ENCODE data around the gene PARD3.

DNA sequence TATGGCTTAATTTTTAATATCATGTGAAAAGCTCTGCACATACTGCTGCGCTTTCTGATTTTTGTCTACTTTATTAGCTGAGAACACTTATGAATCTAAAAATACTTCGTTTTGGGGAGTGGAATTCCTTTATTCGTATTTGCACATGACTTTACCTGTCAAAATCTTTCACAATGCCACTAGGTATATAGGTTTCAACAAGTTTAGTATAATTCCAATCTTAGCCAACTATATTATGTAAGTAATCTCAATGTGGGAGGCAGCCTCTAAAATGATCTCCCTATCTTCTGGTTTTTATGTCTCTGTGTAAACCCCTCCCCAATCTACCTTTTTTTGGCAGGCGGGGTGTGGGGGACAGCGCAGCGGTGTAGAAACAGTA, 55.3 kb downstream of the PARD3 start:
- TF ChIP-seq, protein P1, sequence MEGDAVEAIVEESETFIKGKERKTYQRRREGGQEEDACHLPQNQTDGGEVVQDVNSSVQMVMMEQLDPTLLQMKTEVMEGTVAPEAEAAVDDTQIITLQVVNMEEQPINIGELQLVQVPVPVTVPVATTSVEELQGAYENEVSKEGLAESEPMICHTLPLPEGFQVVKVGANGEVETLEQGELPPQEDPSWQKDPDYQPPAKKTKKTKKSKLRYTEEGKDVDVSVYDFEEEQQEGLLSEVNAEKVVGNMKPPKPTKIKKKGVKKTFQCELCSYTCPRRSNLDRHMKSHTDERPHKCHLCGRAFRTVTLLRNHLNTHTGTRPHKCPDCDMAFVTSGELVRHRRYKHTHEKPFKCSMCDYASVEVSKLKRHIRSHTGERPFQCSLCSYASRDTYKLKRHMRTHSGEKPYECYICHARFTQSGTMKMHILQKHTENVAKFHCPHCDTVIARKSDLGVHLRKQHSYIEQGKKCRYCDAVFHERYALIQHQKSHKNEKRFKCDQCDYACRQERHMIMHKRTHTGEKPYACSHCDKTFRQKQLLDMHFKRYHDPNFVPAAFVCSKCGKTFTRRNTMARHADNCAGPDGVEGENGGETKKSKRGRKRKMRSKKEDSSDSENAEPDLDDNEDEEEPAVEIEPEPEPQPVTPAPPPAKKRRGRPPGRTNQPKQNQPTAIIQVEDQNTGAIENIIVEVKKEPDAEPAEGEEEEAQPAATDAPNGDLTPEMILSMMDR (IDR thresholded peaks at IDR 0.05; ENCODE audit: insufficient read depth, low read depth, low read length), result no peak
- TF ChIP-seq EZH2 (IDR thresholded peaks at IDR 0.05; ENCODE audit: insufficient read depth, low read length), result no peak

Data from astrocyte (in vitro differentiated cells and primary cell).